ENCODE data around the gene SNRK. TPM values are rescaled to one million over a fixed set of nuclear protein-coding genes. Genes with fewer than 3 reads are reported as not detected.

Gene SNRK
- total and polyA plus RNA-seq, 2 of the 13 experiments (the other 11 are each of a cell fraction or from before 2014, with no cell fraction given): 11.4 to 16.1 TPM

DNA sequence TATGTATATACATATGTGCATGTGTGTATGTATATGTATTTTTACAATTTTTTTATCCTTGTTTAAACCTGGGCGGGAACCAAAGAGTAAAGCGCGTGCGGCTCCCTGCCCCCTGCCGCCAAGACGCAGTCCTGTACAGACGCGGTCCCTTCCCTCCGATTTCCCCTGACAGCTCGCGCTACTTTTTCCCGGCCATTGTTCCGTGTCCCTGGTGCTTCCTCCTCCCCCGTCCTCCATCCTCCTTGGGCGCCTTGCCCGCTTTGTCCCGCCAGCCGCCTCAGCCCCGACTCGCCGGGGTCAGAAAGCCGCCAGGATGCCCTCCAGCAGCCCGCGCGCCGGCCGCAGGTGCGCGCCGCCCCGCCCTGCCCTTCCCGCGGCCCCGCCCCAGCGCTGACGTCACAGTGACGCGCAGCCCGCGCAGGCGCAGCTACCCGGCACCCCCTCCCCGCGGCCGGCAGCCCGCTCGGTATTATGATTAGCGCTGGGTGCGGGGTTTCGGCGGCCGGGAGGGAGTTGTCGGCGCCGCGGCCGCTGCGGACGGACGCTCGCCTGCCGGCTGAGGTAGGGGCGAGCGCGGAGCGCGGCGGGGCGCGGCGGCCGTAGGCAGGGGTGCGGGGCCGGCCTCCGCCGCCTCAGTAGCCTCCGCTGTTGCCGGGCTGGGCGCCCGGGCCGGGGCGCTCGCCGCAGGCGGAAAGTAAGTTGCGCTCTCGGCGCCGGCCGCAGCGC lies at the start of gene SNRK (continued):
- TF ChIP-seq, protein P1, sequence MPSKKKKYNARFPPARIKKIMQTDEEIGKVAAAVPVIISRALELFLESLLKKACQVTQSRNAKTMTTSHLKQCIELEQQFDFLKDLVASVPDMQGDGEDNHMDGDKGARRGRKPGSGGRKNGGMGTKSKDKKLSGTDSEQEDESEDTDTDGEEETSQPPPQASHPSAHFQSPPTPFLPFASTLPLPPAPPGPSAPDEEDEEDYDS (CRISPR knock-in tag; IDR thresholded peaks at IDR 0.05): peak; percentile 52; the same call in 1 of the 2 replicates
- TF ChIP-seq LCORL (IDR thresholded peaks at IDR 0.05): no peak
- 0 out of 2 replicates have a peak, but pooled peaks have one; percentile 45 for TF ChIP-seq LCORL (CRISPR knock-in tag; IDR thresholded peaks at IDR 0.05)
- TF ChIP-seq, protein P2, sequence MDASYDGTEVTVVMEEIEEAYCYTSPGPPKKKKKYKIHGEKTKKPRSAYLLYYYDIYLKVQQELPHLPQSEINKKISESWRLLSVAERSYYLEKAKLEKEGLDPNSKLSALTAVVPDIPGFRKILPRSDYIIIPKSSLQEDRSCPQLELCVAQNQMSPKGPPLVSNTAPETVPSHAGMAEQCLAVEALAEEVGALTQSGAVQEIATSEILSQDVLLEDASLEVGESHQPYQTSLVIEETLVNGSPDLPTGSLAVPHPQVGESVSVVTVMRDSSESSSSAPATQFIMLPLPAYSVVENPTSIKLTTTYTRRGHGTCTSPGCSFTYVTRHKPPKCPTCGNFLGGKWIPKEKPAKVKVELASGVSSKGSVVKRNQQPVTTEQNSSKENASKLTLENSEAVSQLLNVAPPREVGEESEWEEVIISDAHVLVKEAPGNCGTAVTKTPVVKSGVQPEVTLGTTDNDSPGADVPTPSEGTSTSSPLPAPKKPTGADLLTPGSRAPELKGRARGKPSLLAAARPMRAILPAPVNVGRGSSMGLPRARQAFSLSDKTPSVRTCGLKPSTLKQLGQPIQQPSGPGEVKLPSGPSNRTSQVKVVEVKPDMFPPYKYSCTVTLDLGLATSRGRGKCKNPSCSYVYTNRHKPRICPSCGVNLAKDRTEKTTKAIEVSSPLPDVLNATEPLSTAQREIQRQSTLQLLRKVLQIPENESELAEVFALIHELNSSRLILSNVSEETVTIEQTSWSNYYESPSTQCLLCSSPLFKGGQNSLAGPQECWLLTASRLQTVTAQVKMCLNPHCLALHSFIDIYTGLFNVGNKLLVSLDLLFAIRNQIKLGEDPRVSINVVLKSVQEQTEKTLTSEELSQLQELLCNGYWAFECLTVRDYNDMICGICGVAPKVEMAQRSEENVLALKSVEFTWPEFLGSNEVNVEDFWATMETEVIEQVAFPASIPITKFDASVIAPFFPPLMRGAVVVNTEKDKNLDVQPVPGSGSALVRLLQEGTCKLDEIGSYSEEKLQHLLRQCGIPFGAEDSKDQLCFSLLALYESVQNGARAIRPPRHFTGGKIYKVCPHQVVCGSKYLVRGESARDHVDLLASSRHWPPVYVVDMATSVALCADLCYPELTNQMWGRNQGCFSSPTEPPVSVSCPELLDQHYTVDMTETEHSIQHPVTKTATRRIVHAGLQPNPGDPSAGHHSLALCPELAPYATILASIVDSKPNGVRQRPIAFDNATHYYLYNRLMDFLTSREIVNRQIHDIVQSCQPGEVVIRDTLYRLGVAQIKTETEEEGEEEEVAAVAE (CRISPR knock-in tag; IDR thresholded peaks at IDR 0.05; ENCODE audit: borderline replicate concordance): no peak
- no peak for TF ChIP-seq NFRKB (IDR thresholded peaks at IDR 0.05)
- 0 out of 2 replicates have a peak, but pooled peaks have one; percentile 37 for TF ChIP-seq ATF7-NPFF (CRISPR knock-in tag; IDR thresholded peaks at IDR 0.05; ENCODE audit: low read depth)
- TF ChIP-seq KMT2A (CRISPR knock-in tag; IDR thresholded peaks at IDR 0.05): peak; percentile 43; the same call in 1 of the 2 replicates
- TF ChIP-seq HNRNPLL (IDR thresholded peaks at IDR 0.05; ENCODE audit: low read depth, low read length, poor library complexity, severe bottlenecking): peak; percentile 92
- TF ChIP-seq ZFP37 (CRISPR knock-in tag; IDR thresholded peaks at IDR 0.05; ENCODE audit: borderline replicate concordance): no peak
- TF ChIP-seq ZMYM4 (CRISPR knock-in tag; IDR thresholded peaks at IDR 0.05): peak; percentile 52; the same call in 1 of the 2 replicates
- 0 out of 2 replicates have a peak, but pooled peaks have one; percentile 7 for TF ChIP-seq RXRB (CRISPR knock-in tag; IDR thresholded peaks at IDR 0.05; ENCODE audit: borderline replicate concordance)
- TF ChIP-seq ZNF557 (CRISPR knock-in tag; IDR thresholded peaks at IDR 0.05): no peak
- 0 out of 4 replicates have a peak, but pooled peaks of 1 of the 2 experiments have one; percentile 18 for TF ChIP-seq KLF16 (CRISPR knock-in tag; IDR thresholded peaks at IDR 0.05)
- no peak for TF ChIP-seq ZNF207 (IDR thresholded peaks at IDR 0.05; ENCODE audit: borderline replicate concordance)
- no peak for TF ChIP-seq SNAPC2 (CRISPR knock-in tag; IDR thresholded peaks at IDR 0.05)
- peak; percentile 31; the same call in 1 of the 2 replicates for TF ChIP-seq KMT2B (CRISPR knock-in tag; IDR thresholded peaks at IDR 0.05)
- TF ChIP-seq SP5 (CRISPR knock-in tag; IDR thresholded peaks at IDR 0.05; ENCODE audit: borderline replicate concordance, low read depth): 0 out of 2 replicates have a peak, but pooled peaks have one; percentile 14
- no peak for TF ChIP-seq KDM1A (CRISPR knock-in tag; IDR thresholded peaks at IDR 0.05)
- TF ChIP-seq ZNF260 (CRISPR knock-in tag; IDR thresholded peaks at IDR 0.05; ENCODE audit: borderline replicate concordance, low read depth): no peak
- peak; percentile 28; the same call in 1 of the 2 replicates for TF ChIP-seq ZNF790 (CRISPR knock-in tag; IDR thresholded peaks at IDR 0.05; ENCODE audit: borderline replicate concordance)
- TF ChIP-seq, protein P3, sequence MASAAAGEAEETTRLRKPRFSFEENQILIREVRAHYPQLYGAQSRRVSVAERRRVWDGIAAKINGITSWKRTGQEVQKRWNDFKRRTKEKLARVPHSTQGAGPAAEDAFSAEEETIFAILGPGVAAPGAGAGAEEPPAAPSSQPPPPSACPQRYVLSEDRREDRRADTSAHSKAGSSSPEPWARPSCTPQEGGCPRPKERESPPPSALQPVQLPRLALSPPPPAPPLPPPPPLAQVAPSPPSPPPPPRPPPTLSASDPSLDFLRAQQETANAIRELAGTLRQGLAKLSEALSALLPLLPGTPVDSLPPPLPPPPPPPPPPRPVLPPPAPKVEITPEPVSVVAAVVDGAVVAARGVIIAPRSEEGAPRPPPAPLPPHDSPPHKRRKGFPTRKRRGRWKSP (CRISPR knock-in tag; IDR thresholded peaks at IDR 0.05): peak; percentile 65; the same call in 1 of the 2 replicates
- peak; percentile 52 for TF ChIP-seq ARNT2 (CRISPR knock-in tag; IDR thresholded peaks at IDR 0.05; ENCODE audit: low read depth)
- 0 out of 2 replicates have a peak, but pooled peaks have one; percentile 6 for TF ChIP-seq MED1 (CRISPR knock-in tag; IDR thresholded peaks at IDR 0.05)
- TF ChIP-seq, protein P4, sequence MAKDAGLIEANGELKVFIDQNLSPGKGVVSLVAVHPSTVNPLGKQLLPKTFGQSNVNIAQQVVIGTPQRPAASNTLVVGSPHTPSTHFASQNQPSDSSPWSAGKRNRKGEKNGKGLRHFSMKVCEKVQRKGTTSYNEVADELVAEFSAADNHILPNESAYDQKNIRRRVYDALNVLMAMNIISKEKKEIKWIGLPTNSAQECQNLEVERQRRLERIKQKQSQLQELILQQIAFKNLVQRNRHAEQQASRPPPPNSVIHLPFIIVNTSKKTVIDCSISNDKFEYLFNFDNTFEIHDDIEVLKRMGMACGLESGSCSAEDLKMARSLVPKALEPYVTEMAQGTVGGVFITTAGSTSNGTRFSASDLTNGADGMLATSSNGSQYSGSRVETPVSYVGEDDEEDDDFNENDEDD (CRISPR knock-in tag; IDR thresholded peaks at IDR 0.05; ENCODE audit: borderline replicate concordance): peak; percentile 43; the same call in 1 of the 2 replicates

All from HepG2 (cell line).